ENCODE data around the gene CD1E. TPM values are rescaled to one million over a fixed set of nuclear protein-coding genes. Genes with fewer than 3 reads are reported as not detected.

CD1E gene
- total and polyA plus RNA-seq, 2 of the 13 experiments (the other 11 are each of a cell fraction or from before 2014, with no cell fraction given), result not detected

GRCh38 chr1:158362941-158363340 is 9.2 kb downstream of the CD1E start:
- intact Hi-C loops (cut with micrococcal nuclease; ENCODE audit: unreplicated experiment) (no loop called here), in situ Hi-C loops (cut with HindIII; ENCODE audit: extremely low pct_ligation_motif_present, low pct_unique_long_range_greater_than_20kb) (no loop called here)
- no peak overlapping the region for H3K4me3 ChIP-seq (replicated peaks in 1 of 3; ENCODE audit: insufficient read depth in 1 of 3, low read depth in 2 of 3, low read length in 3 of 3)
- H2AFZ ChIP-seq (ENCODE audit: low read length), result no peak overlapping the region
- H3K9me3 ChIP-seq (ENCODE audit: low read length), result peaks cover 73% of the 10 kb centered on the region
- H3K9ac ChIP-seq (ENCODE audit: insufficient read depth, low read depth, low read length), result no peak overlapping the region
- no peak overlapping the region for H3K27ac ChIP-seq (ENCODE audit: extremely low read length, insufficient read depth, low read length)
- no peak for DNase-seq (ENCODE audit: low spot score)
- CTCF ChIA-PET (ENCODE audit: low intra/inter-chr PET ratio, low total read pairs), result no interaction called here
- no peaks in the 10 kb centered on the region for H3K79me2 ChIP-seq (ENCODE audit: insufficient read depth, low read length)
- POLR2A ChIA-PET, result no interaction called here
- no peaks in the 10 kb centered on the region for H3K27me3 ChIP-seq (ENCODE audit: control insufficient read depth in 1 of 2, insufficient read depth in 2 of 2, low read length in 2 of 2)
- no peak for ATAC-seq
- no peak overlapping the region for H3K4me2 ChIP-seq (ENCODE audit: low read depth, low read length)
- no TSS peak for BruUV-seq (replicated peaks)
- H3K4me1 ChIP-seq (ENCODE audit: insufficient read depth, low read length), result no peaks in the 10 kb centered on the region
- H3K36me3 ChIP-seq (replicated peaks in 1 of 2; ENCODE audit: control insufficient read depth in 1 of 2, insufficient read depth in 2 of 2, low read length in 2 of 2), result no peaks in the 10 kb centered on the region
- H4K20me1 ChIP-seq (ENCODE audit: insufficient read depth, low read length), result no peaks in the 10 kb centered on the region
- WGBS (ENCODE audit: low lambda C conversion rate), result 0% methylated on average over 1 of the region's 1 CpG
- FAIRE-seq, result no peak
- TF ChIP-seq, protein P1, sequence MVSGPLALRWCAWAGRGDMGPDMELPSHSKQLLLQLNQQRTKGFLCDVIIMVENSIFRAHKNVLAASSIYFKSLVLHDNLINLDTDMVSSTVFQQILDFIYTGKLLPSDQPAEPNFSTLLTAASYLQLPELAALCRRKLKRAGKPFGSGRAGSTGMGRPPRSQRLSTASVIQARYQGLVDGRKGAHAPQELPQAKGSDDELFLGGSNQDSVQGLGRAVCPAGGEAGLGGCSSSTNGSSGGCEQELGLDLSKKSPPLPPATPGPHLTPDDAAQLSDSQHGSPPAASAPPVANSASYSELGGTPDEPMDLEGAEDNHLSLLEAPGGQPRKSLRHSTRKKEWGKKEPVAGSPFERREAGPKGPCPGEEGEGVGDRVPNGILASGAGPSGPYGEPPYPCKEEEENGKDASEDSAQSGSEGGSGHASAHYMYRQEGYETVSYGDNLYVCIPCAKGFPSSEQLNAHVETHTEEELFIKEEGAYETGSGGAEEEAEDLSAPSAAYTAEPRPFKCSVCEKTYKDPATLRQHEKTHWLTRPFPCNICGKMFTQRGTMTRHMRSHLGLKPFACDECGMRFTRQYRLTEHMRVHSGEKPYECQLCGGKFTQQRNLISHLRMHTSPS (CRISPR knock-in tag; IDR thresholded peaks at IDR 0.05; ENCODE audit: low read depth), result no peak
- TF ChIP-seq ZNF350 (CRISPR knock-in tag; IDR thresholded peaks at IDR 0.05; ENCODE audit: borderline replicate concordance, low read depth), result no peak
- TF ChIP-seq, protein P2, sequence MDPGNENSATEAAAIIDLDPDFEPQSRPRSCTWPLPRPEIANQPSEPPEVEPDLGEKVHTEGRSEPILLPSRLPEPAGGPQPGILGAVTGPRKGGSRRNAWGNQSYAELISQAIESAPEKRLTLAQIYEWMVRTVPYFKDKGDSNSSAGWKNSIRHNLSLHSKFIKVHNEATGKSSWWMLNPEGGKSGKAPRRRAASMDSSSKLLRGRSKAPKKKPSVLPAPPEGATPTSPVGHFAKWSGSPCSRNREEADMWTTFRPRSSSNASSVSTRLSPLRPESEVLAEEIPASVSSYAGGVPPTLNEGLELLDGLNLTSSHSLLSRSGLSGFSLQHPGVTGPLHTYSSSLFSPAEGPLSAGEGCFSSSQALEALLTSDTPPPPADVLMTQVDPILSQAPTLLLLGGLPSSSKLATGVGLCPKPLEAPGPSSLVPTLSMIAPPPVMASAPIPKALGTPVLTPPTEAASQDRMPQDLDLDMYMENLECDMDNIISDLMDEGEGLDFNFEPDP (CRISPR knock-in tag; conservative IDR thresholded peaks at IDR 0.05), result no peak
- no peak for TF ChIP-seq ZNF225 (CRISPR knock-in tag; IDR thresholded peaks at IDR 0.05)
- TF ChIP-seq, protein P3, sequence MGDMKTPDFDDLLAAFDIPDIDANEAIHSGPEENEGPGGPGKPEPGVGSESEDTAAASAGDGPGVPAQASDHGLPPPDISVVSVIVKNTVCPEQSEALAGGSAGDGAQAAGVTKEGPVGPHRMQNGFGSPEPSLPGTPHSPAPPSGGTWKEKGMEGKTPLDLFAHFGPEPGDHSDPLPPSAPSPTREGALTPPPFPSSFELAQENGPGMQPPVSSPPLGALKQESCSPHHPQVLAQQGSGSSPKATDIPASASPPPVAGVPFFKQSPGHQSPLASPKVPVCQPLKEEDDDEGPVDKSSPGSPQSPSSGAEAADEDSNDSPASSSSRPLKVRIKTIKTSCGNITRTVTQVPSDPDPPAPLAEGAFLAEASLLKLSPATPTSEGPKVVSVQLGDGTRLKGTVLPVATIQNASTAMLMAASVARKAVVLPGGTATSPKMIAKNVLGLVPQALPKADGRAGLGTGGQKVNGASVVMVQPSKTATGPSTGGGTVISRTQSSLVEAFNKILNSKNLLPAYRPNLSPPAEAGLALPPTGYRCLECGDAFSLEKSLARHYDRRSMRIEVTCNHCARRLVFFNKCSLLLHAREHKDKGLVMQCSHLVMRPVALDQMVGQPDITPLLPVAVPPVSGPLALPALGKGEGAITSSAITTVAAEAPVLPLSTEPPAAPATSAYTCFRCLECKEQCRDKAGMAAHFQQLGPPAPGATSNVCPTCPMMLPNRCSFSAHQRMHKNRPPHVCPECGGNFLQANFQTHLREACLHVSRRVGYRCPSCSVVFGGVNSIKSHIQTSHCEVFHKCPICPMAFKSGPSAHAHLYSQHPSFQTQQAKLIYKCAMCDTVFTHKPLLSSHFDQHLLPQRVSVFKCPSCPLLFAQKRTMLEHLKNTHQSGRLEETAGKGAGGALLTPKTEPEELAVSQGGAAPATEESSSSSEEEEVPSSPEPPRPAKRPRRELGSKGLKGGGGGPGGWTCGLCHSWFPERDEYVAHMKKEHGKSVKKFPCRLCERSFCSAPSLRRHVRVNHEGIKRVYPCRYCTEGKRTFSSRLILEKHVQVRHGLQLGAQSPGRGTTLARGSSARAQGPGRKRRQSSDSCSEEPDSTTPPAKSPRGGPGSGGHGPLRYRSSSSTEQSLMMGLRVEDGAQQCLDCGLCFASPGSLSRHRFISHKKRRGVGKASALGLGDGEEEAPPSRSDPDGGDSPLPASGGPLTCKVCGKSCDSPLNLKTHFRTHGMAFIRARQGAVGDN (CRISPR knock-in tag; IDR thresholded peaks at IDR 0.05), result no peak
- TF ChIP-seq CC2D1A (CRISPR knock-in tag; IDR thresholded peaks at IDR 0.05), result no peak
- no peak for TF ChIP-seq SRF (IDR thresholded peaks at IDR 0.05; ENCODE audit: low read depth, low read length)
- no peak for TF ChIP-seq ZNF337 (CRISPR knock-in tag; IDR thresholded peaks at IDR 0.05; ENCODE audit: borderline replicate concordance, low read depth)
- TF ChIP-seq SALL2 (CRISPR knock-in tag; IDR thresholded peaks at IDR 0.05), result no peak
- no peak for TF ChIP-seq ZSCAN25 (CRISPR knock-in tag; IDR thresholded peaks at IDR 0.05)
- no peak for TF ChIP-seq MXD1 (CRISPR knock-in tag; IDR thresholded peaks at IDR 0.05)
- no peak for TF ChIP-seq ZNF891 (CRISPR knock-in tag; IDR thresholded peaks at IDR 0.05)
- TF ChIP-seq ELF4 (CRISPR knock-in tag; IDR thresholded peaks at IDR 0.05; ENCODE audit: borderline replicate concordance), result no peak
